HG03139 (cell line): ENCODE data around the gene OR8A1.

Source experiments
- ATAC-seq: cut with Tn5 transposase; IDR thresholded peaks from one replicate; pipeline ENCODE4 v1.9.1; 2021; ENCODE audit not compliant: unreplicated experiment

OR8A1 gene

GRCh38 chr11:124569697-124570096 lies at the start of gene OR8A1:
OR8A1 (plus strand) TSS chr11:124569997; CDS start chr11:124570120, 123 bp downstream.
- no peak for ATAC-seq

- ATAC-seq: no peak
These were observed 49.3 kb upstream of the OR8A1 start for GRCh38 chr11:124520550-124520854.

GRCh38 chr11:124533626-124534025 lies 36.2 kb upstream of the OR8A1 start:
- no peak for ATAC-seq

GRCh38 chr11:124534051-124534450 lies 35.7 kb upstream of the OR8A1 start:
- no peak for ATAC-seq

- no peak for ATAC-seq
These were observed 34.1 kb upstream of the OR8A1 start for GRCh38 chr11:124535552-124536232.

GRCh38 chr11:124536520-124536919 lies 33.3 kb upstream of the OR8A1 start:
- no peak for ATAC-seq

GRCh38 chr11:124538019-124538418 lies 31.8 kb upstream of the OR8A1 start:
- no peak for ATAC-seq

GRCh38 chr11:124541204-124541603 lies 28.6 kb upstream of the OR8A1 start:
- no peak for ATAC-seq

- ATAC-seq: no peak
These were observed 26.7 kb upstream of the OR8A1 start for GRCh38 chr11:124543145-124543544.

- no peak for ATAC-seq
These were observed 26.2 kb upstream of the OR8A1 start, which contains the start of gene OR8B12 for GRCh38 chr11:124543554-124543953. OR8B12 (minus strand) TSS chr11:124543654; CDS start chr11:124543654, 0 bp downstream.

GRCh38 chr11:124551189-124551588 lies 18.6 kb upstream of the OR8A1 start:
- no peak for ATAC-seq

- ATAC-seq: no peak
These were observed 17.8 kb upstream of the OR8A1 start for GRCh38 chr11:124551987-124552386.

GRCh38 chr11:124556828-124557227 lies 13.0 kb upstream of the OR8A1 start:
- no peak for ATAC-seq

- ATAC-seq: no peak
These were observed 363 bp downstream of the OR8A1 start for GRCh38 chr11:124570160-124570559.

GRCh38 chr11:124577716-124578427 lies 8.1 kb downstream of the OR8A1 start:
- no peak for ATAC-seq

GRCh38 chr11:124578761-124579160 lies 9.0 kb downstream of the OR8A1 start:
- ATAC-seq: no peak

- ATAC-seq: no peak
These were observed 12.0 kb downstream of the OR8A1 start for GRCh38 chr11:124581817-124582216.

- no peak for ATAC-seq
These were observed 12.8 kb downstream of the OR8A1 start for GRCh38 chr11:124582565-124582964.

- no peak for ATAC-seq
These were observed 14.0 kb downstream of the OR8A1 start for GRCh38 chr11:124583781-124584180.

- no peak for ATAC-seq
These were observed 15.0 kb downstream of the OR8A1 start for GRCh38 chr11:124584681-124585372.

GRCh38 chr11:124586238-124586860 lies 16.6 kb downstream of the OR8A1 start:
- no peak for ATAC-seq

- no peak for ATAC-seq
These were observed 21.6 kb downstream of the OR8A1 start for GRCh38 chr11:124591430-124591829.
